Vagina (tissue), 2 donors: Measurements from ENCODE around the gene NXNL2.

Experiments
- CTCF ChIP-seq, 3 experiments: fragments of 450-650 bp in 2 of 3; fragments of 200-600 bp in 1 of 3; sonication (generic) in 1 of 3; IDR thresholded peaks; one replicate each; pipeline ENCODE4 v1.5.1; 2017 to 2019; ENCODE audit warnings: antibody characterized with exemption in 3 of 3, mild to moderate bottlenecking in 2 of 3, moderate library complexity in 2 of 3
- POLR2A ChIP-seq, 2 donors: fragments of 450-650 bp; IDR thresholded peaks; one replicate each; pipeline ENCODE4 v1.6.1; 2017; ENCODE audit warnings: antibody characterized with exemption in 2 of 2, mild to moderate bottlenecking in 2 of 2, moderate library complexity in 2 of 2

DNA sequence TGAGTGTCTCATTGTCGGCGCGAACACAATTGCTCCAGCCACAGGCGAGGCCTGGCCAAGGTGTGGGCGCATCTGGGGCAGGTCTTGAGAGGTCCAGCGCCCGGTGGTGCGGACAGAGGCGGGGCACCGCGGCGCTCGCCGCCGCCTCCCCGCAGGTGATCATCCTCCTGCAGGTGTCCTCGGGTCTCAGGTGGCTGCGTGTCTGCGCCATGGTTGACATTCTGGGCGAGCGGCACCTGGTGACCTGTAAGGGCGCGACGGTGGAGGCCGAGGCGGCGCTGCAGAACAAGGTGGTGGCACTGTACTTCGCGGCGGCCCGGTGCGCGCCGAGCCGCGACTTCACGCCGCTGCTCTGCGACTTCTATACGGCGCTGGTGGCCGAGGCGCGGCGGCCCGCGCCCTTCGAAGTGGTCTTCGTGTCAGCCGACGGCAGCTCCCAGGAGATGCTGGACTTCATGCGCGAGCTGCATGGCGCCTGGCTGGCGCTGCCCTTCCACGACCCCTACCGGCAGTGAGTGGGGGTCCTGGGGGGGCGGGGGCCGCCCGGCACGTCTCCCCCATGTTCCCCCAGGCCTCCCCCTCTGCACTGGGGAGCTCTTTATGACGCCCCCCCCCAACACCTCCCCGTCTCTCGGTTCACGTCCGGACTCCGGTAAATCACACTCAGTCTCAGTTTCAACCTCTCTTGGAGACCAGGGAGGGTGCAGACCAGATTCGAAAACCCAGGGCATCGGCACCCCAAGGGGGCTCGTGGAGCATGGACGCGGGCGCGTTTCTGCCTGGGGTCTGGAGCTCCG lies 446 bp downstream of the NXNL2 start:
- TF ChIP-seq CTCF (IDR thresholded peaks at IDR 0.05) (no peak), POLR2A (IDR thresholded peaks at IDR 0.05) (no peak)
